NT2/D1 (cell line): ENCODE measurements around the gene LTBP1.

Experiments
- SUZ12 ChIP-seq: IDR thresholded peaks from 2 replicates; pipeline ENCODE4 v1.6.1; 2011; ENCODE audit not compliant: insufficient read length, insufficient read depth; ENCODE audit errors: extremely low read depth
- YY1 ChIP-seq: IDR thresholded peaks from 2 replicates; pipeline ENCODE4 v1.6.1; 2011; ENCODE audit not compliant: insufficient read length, insufficient read depth
- ZNF274 ChIP-seq: IDR thresholded peaks from 2 replicates; pipeline ENCODE4 v1.6.1; 2011; ENCODE audit warnings: mild to moderate bottlenecking, low read depth, low read length

GRCh38 chr2:33448220-33448899 is 501.6 kb downstream of the LTBP1 start:
- TF ChIP-seq YY1 (no peak), SUZ12 (no peak), ZNF274 (no peak)
